Nucleus accumbens (tissue), 56 donors: Measurements from ENCODE around the gene GNPDA2.

Source experiments
- DNase-seq, 56 donors: peaks; one replicate each; lab custom pipeline; 2025; lab: John Stamatoyannopoulos, UW

The GNPDA2 gene

DNA sequence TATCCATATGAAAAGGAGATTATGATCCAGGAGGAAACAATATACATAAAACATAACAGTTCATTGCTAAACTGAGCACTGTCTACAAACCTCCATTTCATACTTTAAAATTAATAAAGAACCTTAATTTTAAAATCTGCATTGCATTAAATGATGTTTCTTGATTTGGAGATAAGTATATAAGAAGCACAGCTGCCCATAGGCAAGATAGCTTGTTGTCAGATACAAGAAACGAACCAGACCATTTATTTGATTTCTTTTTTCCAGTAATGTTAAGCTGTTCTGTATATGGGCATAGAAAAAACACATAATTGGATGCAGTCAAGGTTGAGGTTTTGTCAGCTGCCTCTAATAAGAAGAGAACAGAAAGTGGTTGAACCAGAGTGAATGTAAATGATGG, 41.7 kb downstream of the GNPDA2 start:
- DNase-seq, result no peak

- no peak for DNase-seq
These were observed 47.3 kb downstream of the GNPDA2 start for GRCh38 chr4:44679060-44679459.

DNA sequence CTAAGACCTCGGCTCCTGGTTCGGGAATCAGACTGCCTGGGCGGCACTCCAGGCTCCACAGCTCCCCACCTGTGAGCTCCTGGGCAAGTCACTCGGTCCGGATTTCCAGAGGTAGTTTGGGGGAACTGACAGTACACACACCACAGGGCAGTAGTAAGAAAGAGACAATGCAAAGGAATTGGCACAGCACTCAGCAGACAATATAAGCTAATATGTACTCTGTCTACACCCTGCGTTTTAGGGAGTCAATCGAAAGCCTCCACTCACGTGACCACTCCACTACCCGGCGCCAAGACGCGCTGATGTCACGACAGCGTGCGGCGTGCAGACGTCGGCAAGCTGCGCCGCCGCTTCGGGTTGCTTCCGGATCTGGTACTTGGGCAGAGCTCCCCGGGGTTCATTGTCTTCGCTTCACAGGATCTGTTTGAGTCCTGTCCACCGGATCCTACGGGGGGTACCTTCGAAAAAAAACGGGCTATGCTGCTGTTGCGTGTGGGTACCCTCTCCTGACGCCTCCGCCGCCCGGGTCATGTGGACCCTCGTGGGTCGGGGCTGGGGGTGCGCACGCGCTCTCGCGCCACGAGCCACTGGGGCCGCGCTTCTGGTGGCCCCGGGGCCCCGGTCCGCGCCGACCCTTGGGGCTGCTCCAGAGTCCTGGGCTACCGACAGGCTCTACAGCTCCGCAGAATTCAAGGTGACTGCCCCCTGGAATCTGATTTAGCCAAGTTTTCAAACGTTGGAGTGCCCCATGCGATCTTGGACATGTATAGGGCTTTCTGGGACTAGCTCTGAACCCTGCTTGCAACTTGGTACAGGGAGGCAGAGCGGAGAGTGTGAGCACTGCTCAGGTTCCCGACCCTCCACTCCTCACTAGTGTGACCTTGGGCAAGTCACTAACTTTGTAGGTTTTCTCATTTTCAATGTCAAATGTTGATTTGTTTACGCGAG, 48.0 kb downstream of the GNPDA2 start, which contains the start of gene GUF1:
TSS of gene GUF1 (plus strand) at position 327 of the 948 bp plus-strand sequence. CDS start at position 530, 203 bp downstream.
- peak; percentile 33 to 94 (median 83) for DNase-seq

GRCh38 chr4:44675366-44675765, 51.0 kb downstream of the GNPDA2 start:
- no peak for DNase-seq

DNA sequence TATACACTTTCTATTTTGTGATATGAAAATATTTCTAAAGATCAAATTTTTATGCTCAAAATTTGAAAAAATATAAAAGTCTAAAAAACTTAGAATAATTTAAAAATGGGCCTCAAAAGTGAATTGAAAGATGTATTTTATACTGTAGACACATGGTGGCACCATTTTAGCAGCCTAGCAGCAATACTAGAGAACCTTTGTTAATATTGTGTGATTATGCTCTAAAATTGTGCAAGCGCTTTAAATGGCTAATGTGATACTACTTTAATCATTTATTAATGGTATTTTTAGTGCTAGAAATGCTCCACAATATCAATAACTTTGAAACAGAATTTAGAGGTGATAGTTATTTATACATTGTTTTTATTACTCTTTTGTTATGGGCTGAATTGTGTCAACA, 51.9 kb downstream of the GNPDA2 start:
- DNase-seq, result no peak

DNA sequence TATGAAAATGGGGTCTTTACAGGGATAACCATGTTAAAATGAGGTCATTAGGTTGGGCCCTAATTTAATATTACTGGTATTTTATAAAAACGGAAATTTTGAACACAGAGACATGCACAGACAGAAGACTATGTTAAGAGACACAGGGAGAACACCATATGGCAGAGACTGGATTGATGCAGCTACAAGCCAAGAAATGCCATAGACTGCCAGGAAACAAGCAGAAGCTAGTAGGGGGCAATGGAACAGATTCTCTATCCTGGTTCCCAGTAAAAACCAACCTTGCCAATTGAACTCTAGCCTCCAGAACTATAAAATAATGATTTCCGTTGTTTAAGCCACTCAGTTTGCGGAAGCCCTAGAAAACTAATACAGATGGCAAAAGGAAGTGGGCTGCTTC, 54.7 kb downstream of the GNPDA2 start:
- no peak for DNase-seq

GRCh38 chr4:44670506-44671199, 55.7 kb downstream of the GNPDA2 start:
- no peak for DNase-seq

DNA sequence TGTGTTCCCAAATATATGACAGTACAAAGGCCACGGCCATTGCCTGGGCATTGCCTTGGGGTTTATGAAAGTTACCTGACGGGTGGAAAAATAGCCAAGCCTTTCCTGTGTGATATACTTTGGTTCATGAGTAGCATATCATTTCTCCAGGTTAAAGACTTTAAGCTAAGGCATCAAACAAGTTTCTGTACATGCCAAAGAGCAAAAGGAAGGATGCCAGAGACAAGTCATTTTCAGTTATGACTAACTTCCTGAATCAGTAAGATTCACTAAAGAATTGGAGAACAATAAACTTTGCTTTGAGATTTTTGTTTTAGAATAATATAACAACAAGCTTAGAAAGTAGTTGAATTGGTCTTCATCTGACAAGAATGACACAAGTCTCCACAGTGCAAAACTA, 57.8 kb downstream of the GNPDA2 start:
- DNase-seq, result no peak

DNA sequence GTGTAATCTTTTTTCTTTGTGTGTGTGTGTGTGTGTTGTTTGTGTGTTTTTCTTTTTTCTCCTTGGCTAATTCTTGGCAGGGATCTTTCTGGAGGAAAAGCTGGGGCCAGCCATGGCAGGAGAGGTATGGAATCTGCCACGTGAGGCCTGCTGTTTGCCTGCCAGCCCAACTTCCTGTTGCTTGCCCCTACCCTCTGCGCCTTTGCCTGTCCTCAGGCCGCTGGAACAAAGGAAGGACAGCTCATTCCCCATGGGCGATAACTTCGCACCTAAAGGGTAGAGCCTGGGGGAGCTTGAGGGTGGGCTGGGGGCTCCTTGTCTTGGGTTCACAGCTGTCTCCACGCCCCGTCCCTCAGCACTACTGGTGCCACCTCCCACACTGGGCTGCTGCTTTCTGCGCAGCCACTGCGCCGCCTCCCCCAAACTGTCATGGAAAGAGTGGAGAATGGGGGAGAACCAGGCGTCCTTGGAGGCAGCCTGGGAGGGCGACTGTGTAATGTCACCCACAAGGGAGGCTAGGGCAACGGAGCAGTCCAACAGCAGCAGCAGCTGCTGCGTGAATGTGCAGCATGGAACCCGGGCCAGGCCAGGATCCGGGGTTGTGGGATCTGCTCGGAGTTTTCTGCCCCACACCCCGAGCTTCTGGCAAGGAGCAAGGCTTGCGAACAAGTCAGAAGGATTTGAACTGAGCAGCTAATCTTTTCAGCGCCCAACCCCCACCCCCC, 62.7 kb downstream of the GNPDA2 start:
- no peak for DNase-seq

- DNase-seq, result no peak
These were observed 63.7 kb downstream of the GNPDA2 start for GRCh38 chr4:44662623-44663005.

DNA sequence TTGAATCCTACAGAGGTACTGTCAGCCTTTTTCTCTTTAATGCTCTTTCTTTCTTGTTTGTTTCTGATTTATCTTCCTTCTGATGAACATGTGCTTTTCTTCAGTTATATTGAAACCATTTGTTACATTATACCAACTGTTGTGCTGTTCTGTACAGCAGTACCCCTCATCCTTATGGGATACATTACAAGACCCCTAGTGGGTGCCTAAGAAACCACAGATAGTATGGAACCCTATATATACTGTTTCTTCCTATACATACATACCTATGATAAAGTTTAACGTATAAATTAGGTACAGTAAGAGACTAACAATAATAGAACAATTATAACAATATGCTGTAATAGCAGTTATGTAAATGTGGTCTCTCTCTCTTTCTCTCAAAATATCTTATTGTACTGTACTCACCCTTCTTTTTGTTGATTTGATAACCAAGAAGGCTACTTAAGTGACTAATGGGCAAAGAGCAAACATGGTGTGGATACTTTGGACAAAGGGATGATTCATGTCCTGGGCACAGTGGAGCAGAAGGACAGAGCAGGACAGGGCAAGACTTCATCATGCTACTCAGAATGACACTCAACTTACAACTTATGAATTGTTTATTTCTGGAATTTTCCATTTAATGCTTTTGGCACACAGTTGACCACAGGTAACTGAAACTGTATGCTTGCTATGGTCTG, 64.3 kb downstream of the GNPDA2 start:
- no peak for DNase-seq

DNA sequence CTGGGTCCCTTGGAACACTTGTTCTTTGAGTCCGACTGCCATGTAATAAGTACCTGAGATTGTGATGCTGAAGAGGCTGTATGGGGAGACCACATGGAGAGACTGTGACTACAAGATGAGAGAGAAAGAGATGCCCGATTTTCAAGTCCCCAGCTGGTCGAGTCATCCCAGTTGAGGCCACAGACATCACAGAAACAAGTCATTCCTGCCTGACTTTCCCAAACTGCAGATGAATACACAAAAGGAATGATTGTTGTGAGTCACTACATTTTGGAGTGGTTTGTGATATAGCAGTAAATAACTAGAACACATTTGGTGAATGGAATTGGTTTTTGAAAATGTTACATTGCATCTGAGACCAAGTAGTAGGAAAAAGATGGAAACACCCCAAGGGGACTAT, 66.0 kb downstream of the GNPDA2 start:
- no peak for DNase-seq

GRCh38 chr4:44652002-44652401, 74.4 kb downstream of the GNPDA2 start:
- DNase-seq, result no peak
